K562 (cell line): ENCODE measurements around the gene ANKRD12. TPM values are rescaled to one million over a fixed set of nuclear protein-coding genes. Genes with fewer than 3 reads are reported as not detected.
A peak's percentile ranks its signal among the peaks of the same experiment; 100 is the strongest.

Source experiments
- ARID2 ChIP-seq: fragments of 450-650 bp; IDR thresholded peaks from 2 replicates; pipeline ENCODE4 v1.6.1; 2017; ENCODE audit warnings: antibody characterized with exemption, mild to moderate bottlenecking
- BRCA1 ChIP-seq, 2 experiments: fragments of 450-650 bp in 1 of 2; sonication (generic) in 1 of 2; formaldehyde crosslinking in 1 of 2; IDR thresholded peaks; 2 replicates each; pipeline versions ENCODE4 v1.5.0 to v1.6.1; 2017 to 2020; ENCODE audit warnings: mild to moderate bottlenecking in 1 of 2, missing genetic modification reagents in 1 of 2
- CC2D1A ChIP-seq: fragments of 450-650 bp; IDR thresholded peaks from 2 replicates; pipeline ENCODE4 v1.6.1; 2017; ENCODE audit warnings: mild to moderate bottlenecking
- DPF2 ChIP-seq: fragments of 450-650 bp; IDR thresholded peaks from 2 replicates; pipeline ENCODE4 v1.6.1; 2016
- EGR1 ChIP-seq: fragments of 450-650 bp; conservative IDR thresholded peaks from 2 replicates; pipeline ENCODE4 v1.6.1; 2017; ENCODE audit warnings: mild to moderate bottlenecking
- FOXA3 ChIP-seq, 2 experiments: fragments of 450-650 bp in 1 of 2; sonication (generic) in 1 of 2; formaldehyde crosslinking; IDR thresholded peaks in 1 of 2; conservative IDR thresholded peaks in 1 of 2; 2 replicates each; pipeline versions ENCODE4 v1.4.0 to v1.8.0; 2020 to 2022; ENCODE audit warnings: mild to moderate bottlenecking in 2 of 2, missing genetic modification reagents in 1 of 2
- KDM1A ChIP-seq, 2 experiments: fragments of 450-650 bp; IDR thresholded peaks; 2 replicates each; pipeline ENCODE4 v1.6.1; 2016; ENCODE audit warnings: mild to moderate bottlenecking in 2 of 2
- NFE2 ChIP-seq: IDR thresholded peaks from 2 replicates; pipeline ENCODE4 v1.6.1; 2014; ENCODE audit warnings: antibody characterized with exemption, low read depth
- NFRKB ChIP-seq: fragments of 450-650 bp; IDR thresholded peaks from 2 replicates; pipeline ENCODE4 v1.6.1; 2016; ENCODE audit warnings: low read depth
- NR3C1 ChIP-seq: sonication (generic); formaldehyde crosslinking; IDR thresholded peaks from 2 replicates; pipeline ENCODE4 v1.8.1; 2022; ENCODE audit warnings: missing genetic modification reagents
- NRF1 ChIP-seq, 2 experiments: fragments of 450-650 bp; IDR thresholded peaks in 1 of 2; conservative IDR thresholded peaks in 1 of 2; 2 replicates each; pipeline ENCODE4 v1.6.1; 2014; ENCODE audit warnings: mild to moderate bottlenecking in 2 of 2
- OTX1 ChIP-seq: fragments of 450-650 bp; formaldehyde crosslinking; IDR thresholded peaks from 2 replicates; pipeline ENCODE4 v1.4.0; 2022; ENCODE audit warnings: mild to moderate bottlenecking
- POLR2AphosphoS2 ChIP-seq: IDR thresholded peaks from 2 replicates; pipeline ENCODE4 v1.6.1; 2012; ENCODE audit warnings: low read length, improper control_type of control experiment
- XRCC3 ChIP-seq: fragments of 450-650 bp; IDR thresholded peaks from 2 replicates; pipeline ENCODE4 v1.6.1; 2017; ENCODE audit warnings: mild to moderate bottlenecking, moderate library complexity
- ZKSCAN1 ChIP-seq: fragments of 150-350 bp; IDR thresholded peaks from 2 replicates; pipeline ENCODE4 v1.6.1; 2016; ENCODE audit warnings: low read depth, low read length
- ZNF165 ChIP-seq: fragments of 250-450 bp; sonication (Bioruptor Pico); IDR thresholded peaks from 2 replicates; pipeline ENCODE4 v1.4.0; 2020; ENCODE audit warnings: borderline replicate concordance
- ZNF175 ChIP-seq: fragments of 200-800 bp; sonication (Bioruptor generic); IDR thresholded peaks from 2 replicates; pipeline ENCODE4 v1.6.1; 2016; ENCODE audit warnings: low read depth, mild to moderate bottlenecking, missing genetic modification characterization, missing compliant biosample characterization
- ZNF184 ChIP-seq: sonication (generic); formaldehyde crosslinking; IDR thresholded peaks from 2 replicates; pipeline ENCODE4 v1.5.0; 2020; ENCODE audit warnings: missing genetic modification reagents
- polyA plus RNA-seq, 8 experiments: library from polyadenylated mRNA; depleted of rRNA in 4 of 8; stranded (reverse) in 5 of 8; unstranded in 3 of 8; fragments of >200 nt; fragmentation: Nextera tagmentation in 2 of 8; fragmentation: Illumina TruSeq in 1 of 8; extraction: Ambion mirVana in 2 of 8; extraction: Trizol in 1 of 8; gene quantifications; 2 replicates each; pipeline versions ENCODE4 v1.2.1 to v1.2.3, GENCODE V29; 2011 to 2014; ENCODE audit warnings: inconsistent platforms in 1 of 8, missing spikeins in 1 of 8
- total RNA-seq, 7 experiments: library from RNA; depleted of rRNA in 6 of 7; stranded (reverse); fragments of >200 nt in 6 of 7; fragmentation: Illumina TruSeq in 2 of 7; extraction: Trizol in 2 of 7; gene quantifications; 2 replicates each; pipeline versions ENCODE4 v1.2.1 to v1.2.3, GENCODE V29; 2011 to 2021; ENCODE audit warnings: low replicate concordance in 1 of 7
- TF ChIP-seq, protein P1 (sequence below): sonication (generic); formaldehyde crosslinking; IDR thresholded peaks from 2 replicates; pipeline ENCODE4 v1.8.0; 2023; ENCODE audit warnings: mild to moderate bottlenecking, missing genetic modification reagents
- TF ChIP-seq, protein P2 (sequence below): sonication (generic); formaldehyde crosslinking; IDR thresholded peaks from 2 replicates; pipeline ENCODE4 v1.8.0; 2022; ENCODE audit warnings: mild to moderate bottlenecking, missing genetic modification reagents
- TF ChIP-seq, protein P3 (sequence below): IDR thresholded peaks from 2 replicates; pipeline ENCODE4 v1.6.1; 2011; ENCODE audit not compliant: insufficient read length; ENCODE audit errors: extremely low read depth

The ANKRD12 gene
- total and polyA plus RNA-seq, 9 of the 15 experiments (the other 6 are each of a cell fraction or from before 2014, with no cell fraction given) = 6.6 to 28.2 (median 16.0) TPM

- TF ChIP-seq, protein P1, sequence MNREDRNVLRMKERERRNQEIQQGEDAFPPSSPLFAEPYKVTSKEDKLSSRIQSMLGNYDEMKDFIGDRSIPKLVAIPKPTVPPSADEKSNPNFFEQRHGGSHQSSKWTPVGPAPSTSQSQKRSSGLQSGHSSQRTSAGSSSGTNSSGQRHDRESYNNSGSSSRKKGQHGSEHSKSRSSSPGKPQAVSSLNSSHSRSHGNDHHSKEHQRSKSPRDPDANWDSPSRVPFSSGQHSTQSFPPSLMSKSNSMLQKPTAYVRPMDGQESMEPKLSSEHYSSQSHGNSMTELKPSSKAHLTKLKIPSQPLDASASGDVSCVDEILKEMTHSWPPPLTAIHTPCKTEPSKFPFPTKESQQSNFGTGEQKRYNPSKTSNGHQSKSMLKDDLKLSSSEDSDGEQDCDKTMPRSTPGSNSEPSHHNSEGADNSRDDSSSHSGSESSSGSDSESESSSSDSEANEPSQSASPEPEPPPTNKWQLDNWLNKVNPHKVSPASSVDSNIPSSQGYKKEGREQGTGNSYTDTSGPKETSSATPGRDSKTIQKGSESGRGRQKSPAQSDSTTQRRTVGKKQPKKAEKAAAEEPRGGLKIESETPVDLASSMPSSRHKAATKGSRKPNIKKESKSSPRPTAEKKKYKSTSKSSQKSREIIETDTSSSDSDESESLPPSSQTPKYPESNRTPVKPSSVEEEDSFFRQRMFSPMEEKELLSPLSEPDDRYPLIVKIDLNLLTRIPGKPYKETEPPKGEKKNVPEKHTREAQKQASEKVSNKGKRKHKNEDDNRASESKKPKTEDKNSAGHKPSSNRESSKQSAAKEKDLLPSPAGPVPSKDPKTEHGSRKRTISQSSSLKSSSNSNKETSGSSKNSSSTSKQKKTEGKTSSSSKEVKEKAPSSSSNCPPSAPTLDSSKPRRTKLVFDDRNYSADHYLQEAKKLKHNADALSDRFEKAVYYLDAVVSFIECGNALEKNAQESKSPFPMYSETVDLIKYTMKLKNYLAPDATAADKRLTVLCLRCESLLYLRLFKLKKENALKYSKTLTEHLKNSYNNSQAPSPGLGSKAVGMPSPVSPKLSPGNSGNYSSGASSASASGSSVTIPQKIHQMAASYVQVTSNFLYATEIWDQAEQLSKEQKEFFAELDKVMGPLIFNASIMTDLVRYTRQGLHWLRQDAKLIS (CRISPR knock-in tag) = no peak
- TF ChIP-seq BRCA1 (IDR thresholded peaks at IDR 0.05) (no peak), BRCA1 (CRISPR knock-in tag; IDR thresholded peaks at IDR 0.05) (no peak), ARID2 (no peak), OTX1 (no peak), FOXA3 (CRISPR knock-in tag; conservative IDR thresholded peaks at IDR 0.05 in 1 of 2, IDR thresholded peaks at IDR 0.05 in 1 of 2) (no peak), ZKSCAN1 (no peak), DPF2 (0 out of 2 replicates have a peak, but pooled peaks have one; percentile 11), CC2D1A (no peak), EGR1 (no peak), XRCC3 (no peak), ZNF175 (CRISPR knock-in tag) (peak; percentile 50), NRF1 (conservative IDR thresholded peaks at IDR 0.05 in 1 of 2, IDR thresholded peaks at IDR 0.05 in 1 of 2) (no peak), ZNF184 (CRISPR knock-in tag) (no peak), ZNF165 (no peak), NR3C1 (no peak), NFRKB (peak; percentile 63; the same call in 1 of the 2 replicates), NFE2 (0 out of 2 replicates have a peak, but pooled peaks have one; percentile 11), POLR2AphosphoS2 (no peak), KDM1A (IDR thresholded peaks at IDR 0.05) (no peak)
- TF ChIP-seq, protein P2, sequence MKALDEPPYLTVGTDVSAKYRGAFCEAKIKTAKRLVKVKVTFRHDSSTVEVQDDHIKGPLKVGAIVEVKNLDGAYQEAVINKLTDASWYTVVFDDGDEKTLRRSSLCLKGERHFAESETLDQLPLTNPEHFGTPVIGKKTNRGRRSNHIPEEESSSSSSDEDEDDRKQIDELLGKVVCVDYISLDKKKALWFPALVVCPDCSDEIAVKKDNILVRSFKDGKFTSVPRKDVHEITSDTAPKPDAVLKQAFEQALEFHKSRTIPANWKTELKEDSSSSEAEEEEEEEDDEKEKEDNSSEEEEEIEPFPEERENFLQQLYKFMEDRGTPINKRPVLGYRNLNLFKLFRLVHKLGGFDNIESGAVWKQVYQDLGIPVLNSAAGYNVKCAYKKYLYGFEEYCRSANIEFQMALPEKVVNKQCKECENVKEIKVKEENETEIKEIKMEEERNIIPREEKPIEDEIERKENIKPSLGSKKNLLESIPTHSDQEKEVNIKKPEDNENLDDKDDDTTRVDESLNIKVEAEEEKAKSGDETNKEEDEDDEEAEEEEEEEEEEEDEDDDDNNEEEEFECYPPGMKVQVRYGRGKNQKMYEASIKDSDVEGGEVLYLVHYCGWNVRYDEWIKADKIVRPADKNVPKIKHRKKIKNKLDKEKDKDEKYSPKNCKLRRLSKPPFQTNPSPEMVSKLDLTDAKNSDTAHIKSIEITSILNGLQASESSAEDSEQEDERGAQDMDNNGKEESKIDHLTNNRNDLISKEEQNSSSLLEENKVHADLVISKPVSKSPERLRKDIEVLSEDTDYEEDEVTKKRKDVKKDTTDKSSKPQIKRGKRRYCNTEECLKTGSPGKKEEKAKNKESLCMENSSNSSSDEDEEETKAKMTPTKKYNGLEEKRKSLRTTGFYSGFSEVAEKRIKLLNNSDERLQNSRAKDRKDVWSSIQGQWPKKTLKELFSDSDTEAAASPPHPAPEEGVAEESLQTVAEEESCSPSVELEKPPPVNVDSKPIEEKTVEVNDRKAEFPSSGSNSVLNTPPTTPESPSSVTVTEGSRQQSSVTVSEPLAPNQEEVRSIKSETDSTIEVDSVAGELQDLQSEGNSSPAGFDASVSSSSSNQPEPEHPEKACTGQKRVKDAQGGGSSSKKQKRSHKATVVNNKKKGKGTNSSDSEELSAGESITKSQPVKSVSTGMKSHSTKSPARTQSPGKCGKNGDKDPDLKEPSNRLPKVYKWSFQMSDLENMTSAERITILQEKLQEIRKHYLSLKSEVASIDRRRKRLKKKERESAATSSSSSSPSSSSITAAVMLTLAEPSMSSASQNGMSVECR (CRISPR knock-in tag) = no peak
- TF ChIP-seq, protein P3, sequence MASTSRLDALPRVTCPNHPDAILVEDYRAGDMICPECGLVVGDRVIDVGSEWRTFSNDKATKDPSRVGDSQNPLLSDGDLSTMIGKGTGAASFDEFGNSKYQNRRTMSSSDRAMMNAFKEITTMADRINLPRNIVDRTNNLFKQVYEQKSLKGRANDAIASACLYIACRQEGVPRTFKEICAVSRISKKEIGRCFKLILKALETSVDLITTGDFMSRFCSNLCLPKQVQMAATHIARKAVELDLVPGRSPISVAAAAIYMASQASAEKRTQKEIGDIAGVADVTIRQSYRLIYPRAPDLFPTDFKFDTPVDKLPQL = no peak
Measured at GRCh38 chr18:9095297-9096006, 41.1 kb upstream of the ANKRD12 start (continued).
